K562 (cell line): ENCODE results near the gene KIF19. TPM values are rescaled to one million over a fixed set of nuclear protein-coding genes. Genes with fewer than 3 reads are reported as not detected.

ENCODE experiments used
- ATAC-seq: fragments of 200-7000 bp; cut with Tn5 transposase; 3 replicates; pipeline ENCODE4 v1.9.1; 2020; ENCODE audit warnings: moderate library complexity
- BruUV-seq: library from RNA; stranded (reverse); fragments of 400-500 nt; replicated peaks from 2 replicates; lab custom pipeline; 2021; lab: Mats Ljungman, UMichigan
- CTCF ChIA-PET: fragments of 300-600 bp; formaldehyde crosslinking; extraction: SDS; loops from one replicate; lab custom pipeline; 2021; ENCODE audit warnings: low intra/inter-chr PET ratio; lab: Yijun Ruan, JAX
- POLR2A ChIA-PET: fragments of 300-600, 350-650 bp; sonication (Branson Sonifier 250); formaldehyde crosslinking; extraction: SDS; loops from one replicate; lab custom pipeline; 2021; ENCODE audit warnings: antibody characterized with exemption, inconsistent platforms; lab: Yijun Ruan, JAX
- DNase-seq, 4 experiments: peaks; one replicate each; pipeline versions ENCODE4 v3.0.0 to v3.0.0-alpha.2; 2011 to 2018; ENCODE audit warnings: low spot score in 3 of 4, mixed read lengths in 3 of 4; ENCODE audit errors: extremely low read depth in 1 of 4
- FAIRE-seq: peaks from 2 replicates; lab custom pipeline; 2011; peaks lifted over from hg19 to GRCh38; lab: Jason Lieb, UNC
- H2AFZ ChIP-seq: 2 replicates; pipeline ENCODE4 v1.6.0; 2011; ENCODE audit warnings: low read depth, low read length, control low read depth, inconsistent platforms
- H3K27ac ChIP-seq: fragments of 200-600 bp; 3 replicates; pipeline ENCODE4 v1.8.0; 2011; ENCODE audit warnings: low read depth, mild to moderate bottlenecking, control low read depth, inconsistent platforms, low read length, moderate library complexity, mixed read lengths; ENCODE audit errors: extremely low read depth
- H3K27me3 ChIP-seq, 2 experiments: fragments of 300-600 bp in 1 of 2; 2 replicates in 1 of 2; 3 replicates in 1 of 2; pipeline versions ENCODE4 v1.6.0 to v1.8.0; 2011; ENCODE audit warnings: inconsistent platforms in 2 of 2, low read length in 2 of 2, mild to moderate bottlenecking in 1 of 2, mixed read lengths in 1 of 2, moderate library complexity in 1 of 2; ENCODE audit not compliant: control insufficient read depth in 2 of 2, insufficient read depth in 2 of 2
- H3K36me3 ChIP-seq: fragments of 300-600 bp; 3 replicates; pipeline ENCODE4 v1.8.0; 2011; ENCODE audit warnings: mild to moderate bottlenecking, low read length, inconsistent platforms; ENCODE audit not compliant: control insufficient read depth, insufficient read depth
- H3K4me1 ChIP-seq, 2 experiments: fragments of 200-600 bp in 1 of 2; replicated peaks in 1 of 2; 2 replicates in 1 of 2; 3 replicates in 1 of 2; pipeline versions ENCODE4 v1.5.1 to v1.8.0; 2011; ENCODE audit warnings: inconsistent platforms in 2 of 2, low read length in 2 of 2, mild to moderate bottlenecking in 1 of 2, mixed read lengths in 1 of 2, moderate library complexity in 1 of 2; ENCODE audit not compliant: control insufficient read depth in 2 of 2, insufficient read depth in 2 of 2
- H3K4me2 ChIP-seq: 2 replicates; pipeline ENCODE4 v1.6.1; 2011; ENCODE audit warnings: low read length, control low read depth, inconsistent platforms, mixed read lengths; ENCODE audit not compliant: insufficient read depth
- H3K4me3 ChIP-seq: fragments of 200-600 bp; sonication (generic), shearing (Covaris generic); 2 replicates; pipeline ENCODE4 v1.5.1; 2016; ENCODE audit warnings: control low read depth, inconsistent platforms
- H3K79me2 ChIP-seq: fragments of 200-600 bp; 3 replicates; pipeline ENCODE4 v1.8.0; 2011; ENCODE audit warnings: low read length, inconsistent platforms; ENCODE audit not compliant: control insufficient read depth, insufficient read depth
- H3K9ac ChIP-seq, 2 experiments: 2 replicates each; pipeline versions ENCODE4 v1.6.0 to v1.6.1; 2011; ENCODE audit warnings: low read depth in 2 of 2, low read length in 2 of 2, control low read depth in 1 of 2, inconsistent platforms in 1 of 2, mild to moderate bottlenecking in 1 of 2, mixed read lengths in 1 of 2; ENCODE audit not compliant: insufficient read depth in 1 of 2
- H3K9me1 ChIP-seq: one replicate; pipeline ENCODE4 v1.6.0; 2011; ENCODE audit warnings: inconsistent platforms, mild to moderate bottlenecking, low read length, moderate library complexity; ENCODE audit not compliant: control insufficient read depth, insufficient read depth
- H3K9me3 ChIP-seq: replicated peaks from 2 replicates; pipeline ENCODE4 v1.5.1; 2011; ENCODE audit warnings: low read depth, low read length, inconsistent platforms; ENCODE audit not compliant: control insufficient read depth, insufficient read depth
- H4K20me1 ChIP-seq: replicated peaks from 2 replicates; pipeline ENCODE4 v1.6.1; 2011; ENCODE audit warnings: low read length, inconsistent platforms, mixed read lengths; ENCODE audit not compliant: control insufficient read depth, insufficient read depth
- RAD51 ChIP-seq: fragments of 450-650 bp; IDR thresholded peaks from 2 replicates; pipeline ENCODE4 v1.7.1; 2016; ENCODE audit warnings: low read depth, mild to moderate bottlenecking, borderline replicate concordance
- RCOR1 ChIP-seq, 2 experiments: IDR thresholded peaks; 2 replicates each; pipeline ENCODE4 v1.6.1; 2012; ENCODE audit warnings: low read depth in 2 of 2, low read length in 2 of 2, borderline replicate concordance in 1 of 2, improper control_type of control experiment in 1 of 2
- REST ChIP-seq, 2 experiments: fragments of 450-650 bp; formaldehyde crosslinking in 1 of 2; IDR thresholded peaks; 2 replicates each; pipeline versions ENCODE4 v1.4.0 to v1.6.1; 2014 to 2020; ENCODE audit warnings: mild to moderate bottlenecking in 2 of 2, borderline replicate concordance in 1 of 2, low read depth in 1 of 2
- TFE3 ChIP-seq: fragments of 450-650 bp; formaldehyde crosslinking; IDR thresholded peaks from 2 replicates; pipeline ENCODE4 v1.4.0; 2020; ENCODE audit warnings: mild to moderate bottlenecking, mixed read lengths
- USF1 ChIP-seq: sonication (generic); formaldehyde crosslinking; IDR thresholded peaks from 2 replicates; pipeline ENCODE4 v1.9.0; 2022; ENCODE audit warnings: mild to moderate bottlenecking, missing genetic modification reagents
- USF2 ChIP-seq: sonication (generic); formaldehyde crosslinking; IDR thresholded peaks from 2 replicates; pipeline ENCODE4 v1.5.0; 2020; ENCODE audit warnings: missing genetic modification reagents
- WHSC1 ChIP-seq: IDR thresholded peaks from one replicate; pipeline ENCODE4 v1.6.1; 2012; ENCODE audit warnings: low read length, control low read depth, inconsistent platforms
- WGBS: fragments of 100-300 bp; shearing (Covaris generic); methylation state at CpG from one replicate; pipeline ENCODE4 v1.1.6; 2016; ENCODE audit warnings: low coverage, mixed read lengths; ENCODE audit not compliant: insufficient coverage; ENCODE audit errors: missing lambda C conversion rate; 5-methylcytosine and 5-hydroxymethylcytosine counted together
- in situ Hi-C: fragments of 300-500 bp; cut with MboI; formaldehyde crosslinking; loops from 4 replicates; pipeline ENCODE4 v1.15.0; 2018; ENCODE audit warnings: inconsistent platforms, mixed read lengths
- intact Hi-C: fragments of 100-400 bp; cut with micrococcal nuclease; formaldehyde crosslinking; loops from 2 replicates; pipeline ENCODE4 v1.14.2; 2022
- polyA plus RNA-seq, 8 experiments: library from polyadenylated mRNA; depleted of rRNA in 4 of 8; stranded (reverse) in 5 of 8; unstranded in 3 of 8; fragments of >200 nt; fragmentation: Nextera tagmentation in 2 of 8; fragmentation: Illumina TruSeq in 1 of 8; extraction: Ambion mirVana in 2 of 8; extraction: Trizol in 1 of 8; gene quantifications; 2 replicates each; pipeline versions ENCODE4 v1.2.1 to v1.2.3, GENCODE V29; 2011 to 2014; ENCODE audit warnings: inconsistent platforms in 1 of 8, missing spikeins in 1 of 8
- total RNA-seq, 7 experiments: library from RNA; depleted of rRNA in 6 of 7; stranded (reverse); fragments of >200 nt in 6 of 7; fragmentation: Illumina TruSeq in 2 of 7; extraction: Trizol in 2 of 7; gene quantifications; 2 replicates each; pipeline versions ENCODE4 v1.2.1 to v1.2.3, GENCODE V29; 2011 to 2021; ENCODE audit warnings: low replicate concordance in 1 of 7

Gene KIF19
- total and polyA plus RNA-seq, 9 of the 15 experiments (the other 6 are each of a cell fraction or from before 2014, with no cell fraction given): 0.10 TPM; not detected in 8

GRCh38 chr17:74380959-74381808 is 55.2 kb downstream of the KIF19 start:
- H3K27ac ChIP-seq: no peak overlapping the region
- ChIA-PET CTCF (interaction anchor here (1.2 to 4.6 kb wide), 5 partner anchors 73 to 221 kb away, joined by 4 to 61 read pairs (median 12); no protein-coding TSS in a partner anchor), POLR2A (interaction anchor here (0.7 to 0.9 kb wide), 2 partner anchors 99 to 148 kb away, joined by 3 read pairs; no protein-coding TSS in a partner anchor)
- in situ Hi-C loops (no loop called here), intact Hi-C loops (loop anchor here (2.0 kb wide), 1 partner anchor 112 kb away; no protein-coding TSS in a partner anchor)
- WGBS: 22% methylated on average over 15 of the region's 15 CpGs
- ATAC-seq: no peak
- no peak overlapping the region for H3K4me3 ChIP-seq
- no peaks in the 10 kb centered on the region for H3K9me3 ChIP-seq
- DNase-seq: no peak
- no peaks in the 10 kb centered on the region for H3K36me3 ChIP-seq
- no peak overlapping the region for H3K9ac ChIP-seq
- FAIRE-seq: peak; percentile 15
- no peaks in the 10 kb centered on the region for H3K9me1 ChIP-seq
- no peaks in the 10 kb centered on the region for H3K79me2 ChIP-seq
- H2AFZ ChIP-seq: no peak overlapping the region
- no TSS peak for BruUV-seq
- no peak overlapping the region for H3K4me2 ChIP-seq
- H3K4me1 ChIP-seq: peaks cover 0 to 10% of the 10 kb centered on the region in 2 experiments; a peak in 4 of 5 replicates
- no peaks in the 10 kb centered on the region for H4K20me1 ChIP-seq
- peaks cover 17 to 44% of the 10 kb centered on the region in 2 experiments for H3K27me3 ChIP-seq
- TF ChIP-seq TFE3 (CRISPR knock-in tag): peak; percentile 92
- peak; percentile 73 for TF ChIP-seq USF1
- 0 out of 4 replicates have a peak, but pooled peaks of 1 of the 2 experiments have one; percentile 14 for TF ChIP-seq RCOR1 (IDR thresholded peaks at IDR 0.05; ENCODE audit: borderline replicate concordance in 1 of 2, low read depth in 2 of 2, low read length in 2 of 2)
- peak; percentile 67 for TF ChIP-seq USF2 (CRISPR knock-in tag)
- TF ChIP-seq RAD51: peak; percentile 66
- peak; percentile 10; the same call in 1 of the 2 replicates for TF ChIP-seq REST (IDR thresholded peaks at IDR 0.05; ENCODE audit: borderline replicate concordance)
- TF ChIP-seq REST (CRISPR knock-in tag; IDR thresholded peaks at IDR 0.05; ENCODE audit: low read depth): no peak
- TF ChIP-seq WHSC1: no peak
